GM12864 (cell line): Measurements from ENCODE around the gene MT1H.
"Not testable (repeated sequence)": the region's sequence is repeated elsewhere in the genome, so short reads cannot be mapped to it uniquely, and the experiment has no call there.

Source experiments
- DNase-seq: peaks from one replicate; pipeline ENCODE4 v3.0.0-alpha.2; 2011; ENCODE audit warnings: low read depth
- H3K4me3 ChIP-seq: 2 replicates; pipeline ENCODE4 v1.5.1; 2011; ENCODE audit warnings: mild to moderate bottlenecking, low read depth, low read length, control low read depth
- CTCF ChIP-seq: IDR thresholded peaks from 2 replicates; pipeline ENCODE4 v1.5.1; 2011; ENCODE audit warnings: low read depth, mild to moderate bottlenecking, moderate library complexity, low read length, control low read depth, inconsistent platforms; ENCODE audit errors: missing control alignments

Gene MT1H

GRCh38 chr16:56713794-56714193 lies 44.2 kb downstream of the MT1H start:
- no peak for TF ChIP-seq CTCF
- no peak for DNase-seq
- no peak overlapping the region for H3K4me3 ChIP-seq

GRCh38 chr16:56715126-56715525 lies 45.5 kb downstream of the MT1H start:
- TF ChIP-seq CTCF, result no peak
- H3K4me3 ChIP-seq, result no peak overlapping the region
- no peak for DNase-seq

- no peak for TF ChIP-seq CTCF
- no peak for DNase-seq
- no peak overlapping the region for H3K4me3 ChIP-seq
Observed at GRCh38 chr16:56716761-56717160, 47.1 kb downstream of the MT1H start.

- not testable (repeated sequence) for H3K4me3 ChIP-seq, DNase-seq
Observed at GRCh38 chr16:56717532-56717931, 47.9 kb downstream of the MT1H start.
